Activated naive CD4-positive, alpha-beta T cell treated with anti-CD3 and anti-CD28 coated beads for 36 hours (primary cell): ENCODE data around the gene ATXN1. TPM values are rescaled to one million over a fixed set of nuclear protein-coding genes. Genes with fewer than 3 reads are reported as not detected.

Source experiments
- CTCF ChIA-PET: fragments of 350-600 bp; sonication (Branson Sonifier 250); formaldehyde crosslinking; loops from one replicate; lab custom pipeline; 2021; ENCODE audit warnings: antibody characterized with exemption; lab: Charles Lee
- DNase-seq: peaks from one replicate; pipeline ENCODE4 v3.0.0-alpha.2; 2020
- H3K27ac Mint-ChIP-seq: one replicate; pipeline ENCODE4 v1.8.0; 2021; ENCODE audit warnings: mild to moderate bottlenecking, mixed read lengths
- H3K27me3 Mint-ChIP-seq: one replicate; pipeline ENCODE4 v1.8.0; 2021; ENCODE audit warnings: low read depth, mixed read lengths
- H3K36me3 Mint-ChIP-seq: one replicate; pipeline ENCODE4 v1.8.0; 2021; ENCODE audit warnings: low read depth, mixed read lengths
- H3K4me1 Mint-ChIP-seq: one replicate; pipeline ENCODE4 v1.8.0; 2021; ENCODE audit warnings: low read depth, mixed read lengths
- H3K4me3 Mint-ChIP-seq: one replicate; pipeline ENCODE4 v1.8.0; 2021; ENCODE audit warnings: mild to moderate bottlenecking, moderate library complexity, mixed read lengths
- H3K9me3 Mint-ChIP-seq: one replicate; pipeline ENCODE4 v1.8.0; 2021; ENCODE audit warnings: mixed read lengths
- intact Hi-C: fragments of 100-400 bp; cut with micrococcal nuclease; formaldehyde crosslinking; loops from one replicate; pipeline ENCODE4 v1.15.1; 2023
- total RNA-seq, 2 experiments: library from RNA; stranded (reverse); gene quantifications; one replicate each; pipeline ENCODE4 v1.2.3, GENCODE V29; 2021

ATXN1 gene
- total RNA-seq, 2 experiments from 2014 or later, result 9.4 to 12.7 TPM

DNA sequence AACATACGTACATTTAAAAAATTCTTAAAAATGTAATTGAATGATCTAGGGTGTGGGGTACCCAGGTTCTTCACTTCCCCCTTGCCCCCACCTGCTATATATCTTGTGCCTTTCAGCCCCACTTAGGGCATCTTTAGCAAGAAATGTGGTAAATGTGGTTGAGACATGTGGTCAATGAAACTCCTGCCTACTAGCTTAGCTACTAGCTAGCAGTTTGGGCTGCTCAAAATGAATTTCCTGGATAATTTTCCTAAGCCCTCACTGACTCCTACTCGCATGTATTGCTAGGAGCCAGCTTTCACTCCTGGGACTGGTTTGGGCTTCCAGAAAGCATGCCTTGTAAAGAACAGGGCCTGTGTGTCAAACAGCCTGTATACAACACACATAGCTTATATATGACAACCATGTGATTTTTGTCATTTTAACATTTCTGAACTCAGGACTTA is 257.3 kb downstream of the ATXN1 start:
- no peaks in the 10 kb centered on the region for H3K9me3 Mint-ChIP-seq
- H3K27me3 Mint-ChIP-seq, result no peaks in the 10 kb centered on the region
- no peak overlapping the region for H3K4me3 Mint-ChIP-seq
- peaks cover 26% of the 10 kb centered on the region for H3K4me1 Mint-ChIP-seq
- H3K27ac Mint-ChIP-seq, result no peak overlapping the region
- CTCF ChIA-PET, result interaction anchor here (1.6 kb wide), 1 partner anchor 10 kb away, joined by 11 read pairs; no protein-coding TSS in a partner anchor
- no peak for DNase-seq
- intact Hi-C loops, result no loop called here
- peaks cover 3% of the 10 kb centered on the region for H3K36me3 Mint-ChIP-seq

- Mint-ChIP-seq H3K9me3 (no peaks in the 10 kb centered on the region), H3K27ac (no peak overlapping the region), H3K4me3 (no peak overlapping the region), H3K27me3 (no peaks in the 10 kb centered on the region), H3K4me1 (peaks cover 30% of the 10 kb centered on the region), H3K36me3 (peaks cover 5% of the 10 kb centered on the region)
- no peak for DNase-seq
- intact Hi-C loops, result no loop called here
- CTCF ChIA-PET, result interaction anchor here (1.6 kb wide), 1 partner anchor 10 kb away, joined by 11 read pairs; no protein-coding TSS in a partner anchor
These were observed 258.0 kb downstream of the ATXN1 start for GRCh38 chr6:16503241-16503775.

DNA sequence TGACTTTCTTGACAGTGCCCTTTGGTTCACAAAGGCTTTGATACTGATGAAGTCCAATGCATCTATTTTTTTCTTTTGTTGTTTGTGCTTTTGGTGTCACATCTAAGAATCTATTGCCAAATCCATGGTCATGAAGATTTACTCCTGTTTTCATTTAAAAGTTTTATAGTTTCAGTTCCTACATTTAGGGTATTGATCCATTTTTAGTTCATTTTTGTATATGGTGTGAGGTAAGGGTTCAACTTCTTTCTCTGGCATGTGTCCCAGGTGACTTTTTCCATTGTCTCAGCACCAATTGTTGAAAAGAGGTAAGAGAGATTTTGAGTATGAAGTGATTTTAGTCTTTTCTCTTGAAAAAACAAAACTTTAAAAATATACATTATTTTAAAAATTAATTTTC is 262.3 kb downstream of the ATXN1 start:
- DNase-seq, result no peak
- H3K4me3 Mint-ChIP-seq, result no peak overlapping the region
- CTCF ChIA-PET, result interaction anchor here (0.6 to 0.7 kb wide), 2 partner anchors 128 to 172 kb away, joined by 5 read pairs; no protein-coding TSS in a partner anchor
- no peaks in the 10 kb centered on the region for H3K9me3 Mint-ChIP-seq
- intact Hi-C loops, result no loop called here
- H3K27me3 Mint-ChIP-seq, result no peaks in the 10 kb centered on the region
- peaks cover 5% of the 10 kb centered on the region for H3K36me3 Mint-ChIP-seq
- H3K4me1 Mint-ChIP-seq, result peaks cover 32% of the 10 kb centered on the region
- no peak overlapping the region for H3K27ac Mint-ChIP-seq

GRCh38 chr6:16498237-16498636 is 263.0 kb downstream of the ATXN1 start:
- no peak overlapping the region for H3K27ac Mint-ChIP-seq
- H3K27me3 Mint-ChIP-seq, result no peaks in the 10 kb centered on the region
- peaks cover 28% of the 10 kb centered on the region for H3K4me1 Mint-ChIP-seq
- peaks cover 5% of the 10 kb centered on the region for H3K36me3 Mint-ChIP-seq
- CTCF ChIA-PET, result interaction anchor here (0.7 kb wide), 1 partner anchor 171 kb away, joined by 5 read pairs; no protein-coding TSS in a partner anchor
- no peak overlapping the region for H3K4me3 Mint-ChIP-seq
- no peak for DNase-seq
- H3K9me3 Mint-ChIP-seq, result no peaks in the 10 kb centered on the region
- intact Hi-C loops, result no loop called here

DNA sequence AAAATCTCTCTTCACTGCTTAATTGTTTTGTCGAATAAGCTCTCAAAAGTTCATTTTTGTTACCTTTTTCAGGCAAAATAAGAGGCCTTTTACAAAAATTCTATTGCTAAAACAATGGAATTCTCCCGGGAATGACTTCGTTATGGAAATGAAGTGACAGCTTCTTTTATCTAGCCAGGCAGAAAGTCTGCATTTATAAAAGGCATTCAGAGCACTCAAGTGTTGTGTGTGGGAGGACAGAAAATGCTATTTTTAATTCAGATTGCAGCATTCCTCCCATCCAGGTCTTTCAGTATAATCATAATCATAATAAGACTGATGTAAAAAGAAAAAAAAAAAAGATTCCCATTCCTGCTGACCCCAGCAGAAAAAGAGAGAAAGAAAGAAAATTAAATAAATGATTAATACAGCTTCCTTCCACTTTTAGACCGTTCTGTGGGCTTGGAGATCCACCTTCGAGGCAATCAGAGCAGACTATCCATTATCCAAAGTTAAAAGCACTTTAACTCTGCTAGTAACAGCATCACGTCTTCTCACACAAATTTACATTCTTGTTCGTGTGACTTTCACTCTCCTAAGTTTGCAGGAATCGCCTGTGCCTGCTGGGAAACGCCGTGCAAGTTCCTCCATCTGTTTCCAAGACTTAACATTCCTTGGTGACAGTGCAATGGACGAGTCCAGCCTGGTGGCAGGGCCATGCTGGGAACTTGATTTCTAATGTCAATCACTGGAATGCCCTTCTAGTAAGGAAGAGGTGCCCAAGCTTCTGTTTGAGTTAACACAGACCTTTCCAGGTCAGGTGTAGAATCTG is 264.1 kb downstream of the ATXN1 start:
- Mint-ChIP-seq H3K27me3 (no peaks in the 10 kb centered on the region), H3K4me3 (no peak overlapping the region), H3K36me3 (peaks cover 5% of the 10 kb centered on the region), H3K27ac (no peak overlapping the region), H3K9me3 (no peaks in the 10 kb centered on the region), H3K4me1 (peaks cover 32% of the 10 kb centered on the region)
- intact Hi-C loops, result loop anchor here (1.0 kb wide), 1 partner anchor 165 kb away; no protein-coding TSS in a partner anchor
- DNase-seq, result no peak
- CTCF ChIA-PET, result interaction anchor here (0.7 kb wide), 1 partner anchor 15 kb away, joined by 3 read pairs; no protein-coding TSS in a partner anchor

GRCh38 chr6:16496210-16496609 is 265.1 kb downstream of the ATXN1 start:
- H3K36me3 Mint-ChIP-seq, result peaks cover 3% of the 10 kb centered on the region
- H3K4me3 Mint-ChIP-seq, result no peak overlapping the region
- CTCF ChIA-PET, result interaction anchor here (0.6 to 1.6 kb wide), 2 partner anchors 18 to 145 kb away, joined by 4 read pairs; no protein-coding TSS in a partner anchor
- H3K4me1 Mint-ChIP-seq, result peaks cover 32% of the 10 kb centered on the region
- H3K9me3 Mint-ChIP-seq, result no peaks in the 10 kb centered on the region
- no peak for DNase-seq
- no peaks in the 10 kb centered on the region for H3K27me3 Mint-ChIP-seq
- intact Hi-C loops, result loop anchor here (1.0 kb wide), 1 partner anchor 164 kb away; no protein-coding TSS in a partner anchor
- H3K27ac Mint-ChIP-seq, result no peak overlapping the region

DNA sequence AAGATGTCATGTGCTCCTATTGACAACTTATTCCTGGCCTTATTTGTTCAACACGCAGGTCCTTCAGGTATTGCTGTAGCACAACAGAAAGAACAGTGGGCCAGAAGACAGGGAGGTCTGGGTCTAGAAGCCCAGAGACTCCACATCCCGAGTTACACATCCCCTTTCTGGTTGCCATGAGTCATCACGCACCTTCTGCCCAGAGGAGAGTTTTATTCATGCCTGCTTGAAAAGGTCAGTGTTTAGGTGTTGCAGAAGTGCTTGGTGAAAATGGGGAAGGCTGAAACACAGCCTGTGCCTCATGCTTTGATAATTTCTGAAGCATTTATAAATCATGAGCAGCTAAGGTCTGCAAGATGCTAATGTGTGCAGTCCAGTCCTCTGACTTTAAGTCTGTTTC is 266.5 kb downstream of the ATXN1 start:
- Mint-ChIP-seq H3K27me3 (no peaks in the 10 kb centered on the region), H3K36me3 (peaks cover 3% of the 10 kb centered on the region), H3K9me3 (no peaks in the 10 kb centered on the region), H3K4me1 (peaks cover 35% of the 10 kb centered on the region), H3K4me3 (no peak overlapping the region), H3K27ac (no peak overlapping the region)
- CTCF ChIA-PET, result interaction anchor here (0.6 to 1.6 kb wide), 3 partner anchors 16 to 21 kb away, joined by 3 to 4 read pairs (median 3); no protein-coding TSS in a partner anchor
- intact Hi-C loops, result no loop called here
- DNase-seq, result no peak

DNA sequence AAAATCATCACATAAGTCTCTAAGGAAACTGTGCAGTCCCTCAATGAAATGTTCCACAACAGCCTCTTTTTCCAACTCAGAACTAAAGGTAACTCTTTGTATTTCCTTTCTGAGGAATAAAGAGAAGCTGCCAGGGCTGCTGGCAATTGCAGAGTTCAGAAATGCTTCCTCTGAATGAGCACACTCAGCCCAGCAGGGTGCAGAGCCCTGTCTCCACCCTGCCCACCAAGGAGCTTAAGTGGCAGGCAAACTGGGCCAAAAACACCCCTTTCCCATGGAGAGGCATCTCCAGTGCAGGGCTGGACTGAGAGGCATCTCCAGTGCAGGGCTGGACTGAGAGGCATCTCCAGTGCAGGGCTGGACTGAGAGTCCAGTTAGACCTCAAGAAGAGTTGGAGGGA is 267.5 kb downstream of the ATXN1 start:
- Mint-ChIP-seq H3K4me3 (no peak overlapping the region), H3K27me3 (no peaks in the 10 kb centered on the region), H3K4me1 (peaks cover 40% of the 10 kb centered on the region), H3K27ac (no peak overlapping the region), H3K36me3 (peaks cover under 1% of the 10 kb centered on the region), H3K9me3 (no peaks in the 10 kb centered on the region)
- CTCF ChIA-PET, result interaction anchor here (1.0 to 1.3 kb wide), 2 partner anchors 18 to 22 kb away, joined by 3 to 5 read pairs; no protein-coding TSS in a partner anchor
- no peak for DNase-seq
- intact Hi-C loops, result no loop called here

DNA sequence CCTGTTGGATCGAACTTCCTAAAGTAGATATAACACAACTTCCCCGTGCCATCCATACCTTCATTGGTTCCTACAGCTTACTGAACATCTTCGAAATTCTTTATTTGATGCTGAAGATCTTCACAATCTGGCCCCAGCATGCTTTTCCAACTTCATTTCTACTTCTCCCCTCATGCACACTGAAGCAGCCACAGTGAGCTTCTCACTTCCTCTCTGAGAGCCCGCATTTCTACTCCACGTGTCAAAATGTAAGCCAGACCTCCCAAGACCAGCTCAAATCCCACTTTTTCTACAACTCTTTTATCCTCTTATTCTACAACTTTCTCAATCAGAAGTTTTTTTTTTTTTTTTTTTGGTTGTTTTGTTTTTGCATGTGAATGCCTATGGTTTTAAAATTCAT is 268.1 kb downstream of the ATXN1 start:
- no peaks in the 10 kb centered on the region for H3K27me3 Mint-ChIP-seq
- CTCF ChIA-PET, result interaction anchor here (1.0 to 1.3 kb wide), 2 partner anchors 19 to 23 kb away, joined by 3 to 5 read pairs; no protein-coding TSS in a partner anchor
- no peak overlapping the region for H3K4me3 Mint-ChIP-seq
- peaks cover 43% of the 10 kb centered on the region for H3K4me1 Mint-ChIP-seq
- H3K36me3 Mint-ChIP-seq, result no peaks in the 10 kb centered on the region
- H3K9me3 Mint-ChIP-seq, result no peaks in the 10 kb centered on the region
- H3K27ac Mint-ChIP-seq, result no peak overlapping the region
- no peak for DNase-seq
- intact Hi-C loops, result no loop called here

DNA sequence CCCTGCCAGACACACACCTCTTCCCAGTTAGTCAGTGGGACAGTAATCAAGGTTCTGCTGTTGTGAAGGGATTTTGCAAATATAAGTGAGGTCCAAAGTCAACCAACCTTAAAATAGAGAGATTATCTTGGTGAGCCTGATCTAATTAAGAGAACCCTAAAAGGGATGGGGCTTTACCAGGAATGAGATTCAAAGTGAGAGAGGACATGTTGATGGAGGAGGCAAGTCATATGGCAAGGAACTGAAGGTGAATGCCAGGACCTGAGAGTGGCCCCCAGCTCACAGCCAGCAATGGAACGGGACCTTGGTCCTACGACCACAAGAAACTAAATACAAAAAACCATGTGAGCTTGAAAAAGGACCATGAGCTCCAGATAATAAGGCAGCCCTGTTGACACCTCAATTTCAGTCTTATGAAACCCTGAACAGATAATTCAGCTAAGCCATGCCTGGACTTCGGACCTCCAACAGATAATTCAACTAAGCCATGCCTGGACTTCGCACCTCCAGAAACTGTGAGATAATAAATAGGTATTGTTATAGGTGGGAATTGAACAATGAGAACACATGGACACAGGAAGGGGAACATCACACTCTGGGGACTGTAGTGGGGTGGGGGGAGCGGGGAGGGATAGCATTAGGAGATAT is 269.5 kb downstream of the ATXN1 start:
- Mint-ChIP-seq H3K27me3 (no peaks in the 10 kb centered on the region), H3K4me1 (peaks cover 53% of the 10 kb centered on the region), H3K36me3 (no peaks in the 10 kb centered on the region), H3K9me3 (no peaks in the 10 kb centered on the region), H3K27ac (no peak overlapping the region), H3K4me3 (no peak overlapping the region)
- CTCF ChIA-PET, result interaction anchor here (1.7 to 1.9 kb wide), 2 partner anchors 19 to 272 kb away, joined by 5 to 7 read pairs; no protein-coding TSS in a partner anchor
- intact Hi-C loops, result no loop called here
- DNase-seq, result no peak

DNA sequence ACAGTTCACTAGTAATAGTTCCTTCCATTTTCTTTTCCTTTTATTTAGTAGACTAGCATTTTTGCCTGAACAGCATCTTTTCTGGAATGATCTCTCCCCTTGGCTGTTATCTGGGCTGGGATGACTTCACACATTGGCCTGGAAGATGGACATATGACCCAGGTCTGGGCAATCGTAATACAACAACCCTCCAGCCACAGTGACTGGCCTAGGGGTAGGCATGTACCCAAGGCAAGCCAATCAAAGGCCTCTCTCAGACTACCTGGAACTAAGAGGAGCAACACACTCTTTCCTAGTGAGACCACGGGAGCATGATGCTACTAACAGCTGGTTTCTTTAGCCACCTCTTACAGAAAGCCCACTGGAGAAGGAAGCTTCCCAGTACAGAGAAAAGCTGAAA is 270.6 kb downstream of the ATXN1 start:
- no peak for DNase-seq
- CTCF ChIA-PET, result interaction anchor here (0.7 to 1.7 kb wide), 2 partner anchors 20 to 174 kb away, joined by 3 to 7 read pairs; no protein-coding TSS in a partner anchor
- intact Hi-C loops, result no loop called here
- Mint-ChIP-seq H3K4me3 (no peak overlapping the region), H3K27ac (peak overlapping the region; percentile 9), H3K36me3 (no peaks in the 10 kb centered on the region), H3K4me1 (peaks cover 57% of the 10 kb centered on the region), H3K27me3 (no peaks in the 10 kb centered on the region), H3K9me3 (no peaks in the 10 kb centered on the region)

GRCh38 chr6:16488813-16489212 is 272.4 kb downstream of the ATXN1 start:
- H3K4me3 Mint-ChIP-seq, result no peak overlapping the region
- CTCF ChIA-PET, result interaction anchor here (0.6 kb wide), 2 partner anchors 8 to 22 kb away, joined by 3 read pairs; no protein-coding TSS in a partner anchor
- H3K36me3 Mint-ChIP-seq, result peaks cover 4% of the 10 kb centered on the region

More at GRCh38 chr6:16488813-16489212, 272.4 kb downstream of the ATXN1 start:
- no peak overlapping the region for H3K27ac Mint-ChIP-seq
- no peak for DNase-seq
- H3K27me3 Mint-ChIP-seq, result no peaks in the 10 kb centered on the region
- intact Hi-C loops, result loop anchor here (10.0 kb wide), 1 partner anchor 1666 kb away; the partner anchor contains the start of genes KDM1B and TPMT
- H3K4me1 Mint-ChIP-seq, result peaks cover 56% of the 10 kb centered on the region
- no peaks in the 10 kb centered on the region for H3K9me3 Mint-ChIP-seq
